ENCODE measurements around the gene PALM3. TPM values are rescaled to one million over a fixed set of nuclear protein-coding genes. Genes with fewer than 3 reads are reported as not detected.
"Not testable (repeated sequence)": the region's sequence is repeated elsewhere in the genome, so short reads cannot be mapped to it uniquely, and the experiment has no call there.

The PALM3 gene
- polyA plus RNA-seq, 3 donors from 2014 or later: not detected

- peaks cover 0 to 13% (median 8%) of the 10 kb centered on the region in 3 donors for H3K27me3 Mint-ChIP-seq (ENCODE audit: low read depth in 3 of 3)
- peaks cover 13 to 22% of the 10 kb centered on the region in 2 donors for H3K4me1 Mint-ChIP-seq
- not testable (repeated sequence) for H3K36me3 Mint-ChIP-seq, H3K4me3 Mint-ChIP-seq, DNase-seq, H3K27ac Mint-ChIP-seq, H3K9me3 Mint-ChIP-seq
These were observed 35.2 kb downstream of the PALM3 start for GRCh38 chr19:14026652-14027192.

- DNase-seq: no peak
- Mint-ChIP-seq H3K27ac (peak overlapping the region in 3 of 6 donors; percentile 36 to 81 (median 49)), H3K4me3 (no peak overlapping the region), H3K36me3 (no peaks in the 10 kb centered on the region), H3K9me3 (no peaks in the 10 kb centered on the region), H3K27me3 (ENCODE audit: low read depth in 3 of 3) (peaks cover 0 to 7% (median 3%) of the 10 kb centered on the region in 3 donors), H3K4me1 (peaks cover 0 to 6% of the 10 kb centered on the region in 2 donors)
These were observed 38.3 kb downstream of the PALM3 start for GRCh38 chr19:14023404-14024235.

GRCh38 chr19:14022469-14022868 is 39.4 kb downstream of the PALM3 start:
- peaks cover 1 to 5% of the 10 kb centered on the region in 2 donors for H3K4me1 Mint-ChIP-seq
- H3K36me3 Mint-ChIP-seq: no peaks in the 10 kb centered on the region
- H3K27me3 Mint-ChIP-seq (ENCODE audit: low read depth in 3 of 3): peaks cover 0 to 5% (median 2%) of the 10 kb centered on the region in 3 donors
- no peaks in the 10 kb centered on the region for H3K9me3 Mint-ChIP-seq
- no peak overlapping the region for H3K27ac Mint-ChIP-seq
- H3K4me3 Mint-ChIP-seq: no peak overlapping the region
- DNase-seq: no peak

- no peak for DNase-seq
- Mint-ChIP-seq H3K36me3 (no peaks in the 10 kb centered on the region), H3K4me1 (peaks cover 1 to 5% of the 10 kb centered on the region in 2 donors), H3K4me3 (no peak overlapping the region), H3K27me3 (ENCODE audit: low read depth in 3 of 3) (peaks cover 0 to 5% (median 0%) of the 10 kb centered on the region in 3 donors), H3K9me3 (no peaks in the 10 kb centered on the region), H3K27ac (no peak overlapping the region)
These were observed 40.4 kb downstream of the PALM3 start for GRCh38 chr19:14021474-14021873.

- H3K36me3 Mint-ChIP-seq; H3K4me3 Mint-ChIP-seq; H3K27ac Mint-ChIP-seq; H3K9me3 Mint-ChIP-seq; DNase-seq; H3K27me3 Mint-ChIP-seq (ENCODE audit: low read depth in 3 of 3): not testable (repeated sequence)
- peaks cover 8 to 12% of the 10 kb centered on the region in 2 donors for H3K4me1 Mint-ChIP-seq
These were observed 42.1 kb downstream of the PALM3 start for GRCh38 chr19:14019739-14020138.

GRCh38 chr19:14019100-14019499 is 42.8 kb downstream of the PALM3 start:
- Mint-ChIP-seq H3K36me3 (no peaks in the 10 kb centered on the region), H3K9me3 (no peaks in the 10 kb centered on the region), H3K27me3 (ENCODE audit: low read depth in 3 of 3) (peaks cover 0 to 5% (median 4%) of the 10 kb centered on the region in 3 donors), H3K4me1 (peaks cover 12% of the 10 kb centered on the region in 2 donors), H3K4me3 (no peak overlapping the region), H3K27ac (no peak overlapping the region)
- DNase-seq: no peak

GRCh38 chr19:14015524-14016035 is 46.3 kb downstream of the PALM3 start:
- H3K4me3 Mint-ChIP-seq: peak overlapping the region in 4 of 5 donors; percentile 6 to 63 (median 26)
- no peaks in the 10 kb centered on the region for H3K9me3 Mint-ChIP-seq
- H3K36me3 Mint-ChIP-seq: no peaks in the 10 kb centered on the region
- DNase-seq: peak; percentile 27 to 40 (median 29)
- peaks cover 7 to 12% of the 10 kb centered on the region in 2 donors for H3K4me1 Mint-ChIP-seq
- H3K27ac Mint-ChIP-seq: peak overlapping the region; percentile 62 to 83 (median 80)
- H3K27me3 Mint-ChIP-seq (ENCODE audit: low read depth in 3 of 3): peaks cover 0 to 4% (median 3%) of the 10 kb centered on the region in 3 donors

GRCh38 chr19:14012378-14012915 is 49.4 kb downstream of the PALM3 start:
- no peak for DNase-seq
- H3K27ac Mint-ChIP-seq: no peak overlapping the region

GRCh38 chr19:14006766-14007562 is 54.9 kb downstream of the PALM3 start:
- Mint-ChIP-seq H3K27me3 (ENCODE audit: low read depth in 3 of 3) (peaks cover 19 to 39% (median 22%) of the 10 kb centered on the region in 3 donors), H3K27ac (peak overlapping the region; percentile 99 to 100 (median 100)), H3K4me1 (peaks cover 32 to 35% of the 10 kb centered on the region in 2 donors), H3K4me3 (peak overlapping the region; percentile 94 to 98 (median 97)), H3K36me3 (no peaks in the 10 kb centered on the region), H3K9me3 (no peaks in the 10 kb centered on the region)
- no peak for DNase-seq

More at GRCh38 chr19:14012378-14012915, 49.4 kb downstream of the PALM3 start:
- Mint-ChIP-seq H3K27me3 (ENCODE audit: low read depth in 3 of 3) (peaks cover 6 to 9% (median 7%) of the 10 kb centered on the region in 3 donors), H3K4me3 (no peak overlapping the region), H3K4me1 (peaks cover 7 to 10% of the 10 kb centered on the region in 2 donors), H3K36me3 (no peaks in the 10 kb centered on the region), H3K9me3 (no peaks in the 10 kb centered on the region)

GRCh38 chr19:14006085-14006765 is 55.7 kb downstream of the PALM3 start, which contains the start of gene RFX1:
RFX1 (minus strand) TSS chr19:14006320; CDS start chr19:13993843, 12,477 bp downstream.
- Mint-ChIP-seq H3K9me3 (no peaks in the 10 kb centered on the region), H3K4me3 (peak within 1 kb of the TSS; percentile 94 to 98 (median 97)), H3K4me1 (peaks cover 35 to 38% of the 10 kb centered on the region in 2 donors), H3K27me3 (ENCODE audit: low read depth in 3 of 3) (peaks cover 19 to 39% (median 24%) of the 10 kb centered on the region in 3 donors), H3K36me3 (no peaks in the 10 kb centered on the region), H3K27ac (peak within 1 kb of the TSS; percentile 99 to 100 (median 100))
- DNase-seq: peak; percentile 100

GRCh38 chr19:14005349-14006084 is 56.4 kb downstream of the PALM3 start:
- Mint-ChIP-seq H3K9me3 (no peaks in the 10 kb centered on the region), H3K4me1 (peaks cover 39 to 42% of the 10 kb centered on the region in 2 donors), H3K4me3 (peak overlapping the region; percentile 78 to 98 (median 96)), H3K27ac (peak overlapping the region; percentile 93 to 100 (median 98)), H3K36me3 (no peaks in the 10 kb centered on the region), H3K27me3 (ENCODE audit: low read depth in 3 of 3) (peaks cover 19 to 39% (median 27%) of the 10 kb centered on the region in 3 donors)
- peak; percentile 90 to 92 (median 92) for DNase-seq

Data from immature natural killer cell (primary cell).